NCI-H128 (cell line): Measurements from ENCODE around the gene CCDC88C.
A peak's percentile ranks its signal among the peaks of the same experiment; 100 is the strongest.
"Not testable (repeated sequence)": the region's sequence is repeated elsewhere in the genome, so short reads cannot be mapped to it uniquely, and the experiment has no call there.

Experiments
- DNase-seq: peaks from one replicate; lab custom pipeline; 2025; ENCODE audit not compliant: unreplicated experiment; lab: John Stamatoyannopoulos, UW

Gene CCDC88C, protein sequence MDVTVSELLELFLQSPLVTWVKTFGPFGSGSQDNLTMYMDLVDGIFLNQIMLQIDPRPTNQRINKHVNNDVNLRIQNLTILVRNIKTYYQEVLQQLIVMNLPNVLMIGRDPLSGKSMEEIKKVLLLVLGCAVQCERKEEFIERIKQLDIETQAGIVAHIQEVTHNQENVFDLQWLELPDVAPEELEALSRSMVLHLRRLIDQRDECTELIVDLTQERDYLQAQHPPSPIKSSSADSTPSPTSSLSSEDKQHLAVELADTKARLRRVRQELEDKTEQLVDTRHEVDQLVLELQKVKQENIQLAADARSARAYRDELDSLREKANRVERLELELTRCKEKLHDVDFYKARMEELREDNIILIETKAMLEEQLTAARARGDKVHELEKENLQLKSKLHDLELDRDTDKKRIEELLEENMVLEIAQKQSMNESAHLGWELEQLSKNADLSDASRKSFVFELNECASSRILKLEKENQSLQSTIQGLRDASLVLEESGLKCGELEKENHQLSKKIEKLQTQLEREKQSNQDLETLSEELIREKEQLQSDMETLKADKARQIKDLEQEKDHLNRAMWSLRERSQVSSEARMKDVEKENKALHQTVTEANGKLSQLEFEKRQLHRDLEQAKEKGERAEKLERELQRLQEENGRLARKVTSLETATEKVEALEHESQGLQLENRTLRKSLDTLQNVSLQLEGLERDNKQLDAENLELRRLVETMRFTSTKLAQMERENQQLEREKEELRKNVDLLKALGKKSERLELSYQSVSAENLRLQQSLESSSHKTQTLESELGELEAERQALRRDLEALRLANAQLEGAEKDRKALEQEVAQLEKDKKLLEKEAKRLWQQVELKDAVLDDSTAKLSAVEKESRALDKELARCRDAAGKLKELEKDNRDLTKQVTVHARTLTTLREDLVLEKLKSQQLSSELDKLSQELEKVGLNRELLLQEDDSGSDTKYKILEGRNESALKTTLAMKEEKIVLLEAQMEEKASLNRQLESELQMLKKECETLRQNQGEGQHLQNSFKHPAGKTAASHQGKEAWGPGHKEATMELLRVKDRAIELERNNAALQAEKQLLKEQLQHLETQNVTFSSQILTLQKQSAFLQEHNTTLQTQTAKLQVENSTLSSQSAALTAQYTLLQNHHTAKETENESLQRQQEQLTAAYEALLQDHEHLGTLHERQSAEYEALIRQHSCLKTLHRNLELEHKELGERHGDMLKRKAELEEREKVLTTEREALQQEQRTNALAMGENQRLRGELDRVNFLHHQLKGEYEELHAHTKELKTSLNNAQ (N-terminal part only)

GRCh38 chr14:91417120-91417982, at the start of gene CCDC88C:
TSS of gene CCDC88C (minus strand) at chr14:91417820. CDS start at chr14:91417690, 130 bp downstream.
- DNase-seq: peak; percentile 47

GRCh38 chr14:91466192-91466591, 48.6 kb upstream of the CCDC88C start:
- peak; percentile 35 for DNase-seq

GRCh38 chr14:91464615-91465205, 47.1 kb upstream of the CCDC88C start:
- DNase-seq: no peak

GRCh38 chr14:91458612-91459011, 41.0 kb upstream of the CCDC88C start:
- DNase-seq: no peak

GRCh38 chr14:91456283-91456682, 38.7 kb upstream of the CCDC88C start:
- no peak for DNase-seq

DNA sequence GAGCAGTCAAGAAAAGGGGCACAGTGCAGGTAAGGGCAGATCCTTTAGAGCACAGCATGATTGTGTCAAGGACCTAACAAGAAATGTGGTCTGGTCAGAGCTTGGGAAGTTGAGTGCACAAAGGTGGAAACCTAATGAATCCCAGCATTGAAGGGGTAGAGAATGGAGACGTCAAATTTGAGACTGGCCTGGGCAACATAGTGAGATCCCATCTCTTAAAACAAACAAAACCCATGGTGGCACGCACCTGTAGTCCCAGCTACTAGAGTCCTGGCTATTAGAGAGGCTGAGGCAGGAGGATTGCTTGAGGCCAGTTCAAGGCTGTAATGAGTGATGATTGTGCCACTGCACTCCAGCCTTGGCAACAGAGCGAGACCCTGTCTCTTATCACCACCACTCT, 37.0 kb upstream of the CCDC88C start:
- DNase-seq: no peak

DNA sequence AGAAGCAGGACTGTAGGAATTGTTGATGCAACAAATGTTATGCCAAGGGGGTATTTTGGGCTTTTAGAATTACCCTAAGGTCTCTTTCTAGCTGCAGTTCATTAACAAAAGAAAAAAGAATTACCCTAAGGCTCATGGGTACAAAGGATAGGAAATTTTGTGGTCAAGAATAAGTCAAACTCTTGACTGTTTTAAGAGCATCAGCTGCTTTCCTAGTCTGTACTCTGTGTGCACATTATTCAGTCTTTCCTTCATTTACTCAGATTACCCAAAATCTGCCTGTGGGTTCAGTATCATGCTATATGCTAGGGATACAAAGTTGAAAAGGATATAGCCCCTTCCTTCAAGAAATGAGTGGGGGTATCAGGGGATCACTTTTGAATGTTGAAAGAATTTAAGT, 36.5 kb upstream of the CCDC88C start:
- no peak for DNase-seq

DNA sequence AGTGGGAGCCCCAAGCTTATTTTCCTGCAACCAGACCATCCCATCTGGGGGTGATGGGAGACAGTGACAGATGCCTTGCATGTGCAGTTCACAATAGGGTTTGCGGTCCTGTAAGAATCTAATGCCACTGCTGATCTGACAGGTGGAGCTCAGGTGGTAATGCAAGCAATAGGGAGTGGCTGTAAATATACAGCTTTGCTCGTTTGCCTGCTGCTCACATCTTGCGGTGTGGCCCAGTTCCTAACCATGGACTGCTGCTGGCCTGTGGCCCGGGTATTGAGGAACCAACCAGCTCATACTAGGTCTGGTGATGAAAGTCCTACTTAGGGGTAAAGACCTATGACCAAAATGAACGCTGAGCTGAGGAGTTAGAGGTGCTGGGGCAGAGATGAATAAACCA, 36.1 kb upstream of the CCDC88C start:
- no peak for DNase-seq

GRCh38 chr14:91444335-91445020, 26.9 kb upstream of the CCDC88C start:
- no peak for DNase-seq

- no peak for DNase-seq
These were observed 21.7 kb upstream of the CCDC88C start for GRCh38 chr14:91439345-91439744.

- no peak for DNase-seq
These were observed 21.2 kb upstream of the CCDC88C start for GRCh38 chr14:91438845-91439244.

GRCh38 chr14:91436266-91436665, 18.6 kb upstream of the CCDC88C start:
- not testable (repeated sequence) for DNase-seq

DNA sequence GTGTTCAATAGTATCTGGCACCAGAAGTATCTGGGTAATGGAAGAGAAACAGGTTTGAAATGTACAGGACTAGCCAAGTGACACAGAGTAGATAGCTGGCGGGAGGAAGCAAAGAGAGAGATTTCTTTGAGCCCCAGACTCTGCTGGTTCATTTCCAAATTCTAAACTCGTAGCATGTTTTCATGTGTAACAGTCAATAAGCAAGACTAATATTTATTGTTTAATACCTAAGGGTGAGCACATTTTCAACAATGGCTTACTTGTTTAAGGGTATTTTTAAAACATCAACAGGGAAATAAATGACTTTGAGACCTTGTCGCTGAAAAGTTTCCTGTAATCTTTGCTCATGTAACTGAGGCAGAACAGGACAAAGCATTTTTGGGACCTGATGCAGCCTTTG, 11.8 kb upstream of the CCDC88C start:
- no peak for DNase-seq

DNA sequence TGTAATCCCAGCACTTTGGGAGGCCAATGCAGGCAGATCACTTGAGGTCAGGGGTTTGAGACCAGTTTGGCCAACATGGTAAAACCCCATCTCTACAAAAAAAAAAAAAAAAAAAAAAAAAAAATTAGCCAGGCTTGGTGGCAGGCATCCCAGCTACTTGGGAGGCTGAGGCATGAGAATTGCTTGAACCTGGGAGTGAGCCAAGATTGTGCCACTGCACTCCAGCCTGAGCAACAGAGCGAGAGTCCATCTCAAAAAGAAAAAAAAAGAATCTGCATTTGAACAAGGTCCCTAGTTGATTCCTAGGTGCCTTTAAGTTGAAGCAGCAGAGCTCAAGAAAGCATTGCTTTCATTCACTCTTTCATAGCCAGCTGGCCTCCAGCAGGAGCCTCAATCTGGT, 11.3 kb upstream of the CCDC88C start:
- not testable (repeated sequence) for DNase-seq

DNA sequence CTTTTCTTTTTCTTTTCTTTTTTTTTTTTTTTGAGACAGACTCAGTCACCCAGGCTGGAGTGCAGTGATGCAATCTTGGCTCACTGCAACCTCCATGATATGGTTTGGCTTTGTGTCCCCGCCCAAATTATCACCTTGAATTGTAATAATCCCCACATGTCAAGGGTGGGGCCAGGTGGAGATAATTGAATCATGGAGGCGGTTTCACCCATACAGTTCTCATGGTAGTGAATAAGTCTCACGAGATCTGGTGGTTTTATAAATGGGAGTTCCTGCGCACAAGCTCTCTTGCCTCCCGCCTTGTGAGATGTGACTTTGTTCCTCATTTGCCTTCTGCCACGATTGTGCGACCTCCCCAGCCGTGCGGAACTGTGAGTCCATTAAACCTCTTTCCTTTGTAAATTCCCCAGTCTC, 7.9 kb upstream of the CCDC88C start:
- DNase-seq: not testable (repeated sequence)

- DNase-seq: no peak
These were observed 7.4 kb upstream of the CCDC88C start for GRCh38 chr14:91424813-91425530.

GRCh38 chr14:91420686-91421085, 3.1 kb upstream of the CCDC88C start:
- DNase-seq: no peak

- DNase-seq: no peak
These were observed 1.8 kb upstream of the CCDC88C start for GRCh38 chr14:91419451-91419850.

DNA sequence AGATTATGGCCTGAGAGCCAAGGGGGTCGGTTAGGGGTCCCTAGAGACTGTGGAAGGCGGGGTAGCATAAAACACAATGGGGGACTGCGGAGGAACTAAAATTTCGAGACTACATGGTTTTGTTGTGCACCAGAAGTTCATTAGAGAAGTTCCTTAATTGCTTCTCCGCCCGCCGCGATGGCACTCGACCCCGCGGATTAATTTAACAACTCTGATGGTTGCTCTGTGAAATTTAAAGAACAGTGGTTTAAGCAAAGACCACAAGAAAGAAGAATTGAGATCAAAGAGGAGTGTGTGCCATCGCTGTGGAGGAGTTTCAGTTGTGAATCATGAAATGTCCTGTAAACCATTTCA, 1.4 kb upstream of the CCDC88C start:
- DNase-seq: no peak
